SK-N-SH (cell line): ENCODE results near the gene SMIM29. TPM values are rescaled to one million over a fixed set of nuclear protein-coding genes. Genes with fewer than 3 reads are reported as not detected.

ENCODE experiments used
- CTCF ChIA-PET: fragments of 300-600, 350-600 bp; formaldehyde crosslinking; extraction: SDS; loops from one replicate; lab custom pipeline; 2021; lab: Yijun Ruan, JAX
- POLR2A ChIA-PET: fragments of 350-600 bp; sonication (Branson Sonifier 250); formaldehyde crosslinking; extraction: SDS; loops from one replicate; lab custom pipeline; 2020; ENCODE audit warnings: antibody characterized with exemption, inconsistent platforms; lab: Yijun Ruan, JAX
- DNase-seq: peaks from one replicate; pipeline ENCODE4 v3.0.0; 2012
- H2AFZ ChIP-seq: fragments of 200-600 bp; sonication (generic); 2 replicates; pipeline ENCODE4 v1.8.1; 2016; ENCODE audit warnings: antibody characterized with exemption, mild to moderate bottlenecking, low read depth
- H3F3A ChIP-seq: fragments of 200-600 bp; sonication (generic); replicated peaks from 2 replicates; pipeline ENCODE3; 2016; ENCODE audit warnings: antibody characterized with exemption, mild to moderate bottlenecking; ENCODE audit not compliant: insufficient read depth
- H3K27ac ChIP-seq, 2 experiments: fragments of 200-500 bp in 1 of 2; fragments of 200-600 bp in 1 of 2; sonication (Bioruptor generic) in 1 of 2; sonication (generic), shearing (Covaris generic) in 1 of 2; 2 replicates each; pipeline versions ENCODE4 v1.5.1 to v1.6.1; 2014 to 2016; ENCODE audit warnings: low read depth in 2 of 2, inconsistent platforms in 1 of 2, low read length in 1 of 2, mild to moderate bottlenecking in 1 of 2, mixed read lengths in 1 of 2
- H3K27me3 ChIP-seq: fragments of 200-600 bp; sonication (generic), shearing (Covaris generic); 2 replicates; pipeline ENCODE4 v1.6.1; 2016; ENCODE audit warnings: mixed run types; ENCODE audit not compliant: insufficient read depth
- H3K36me3 ChIP-seq, 2 experiments: fragments of 200-500 bp in 1 of 2; fragments of 200-600 bp in 1 of 2; sonication (Bioruptor generic) in 1 of 2; sonication (generic) in 1 of 2; replicated peaks in 1 of 2; 2 replicates each; pipeline versions ENCODE3 to v1.5.1; 2014 to 2016; ENCODE audit warnings: low read length in 1 of 2, mild to moderate bottlenecking in 1 of 2; ENCODE audit not compliant: insufficient read depth in 2 of 2, control insufficient read depth in 1 of 2
- H3K4me1 ChIP-seq, 2 experiments: fragments of 200-500 bp in 1 of 2; fragments of 200-600 bp in 1 of 2; sonication (Bioruptor generic) in 1 of 2; sonication (generic), shearing (Covaris generic) in 1 of 2; 2 replicates each; pipeline versions ENCODE4 v1.5.1 to v1.6.1; 2014 to 2016; ENCODE audit warnings: low read depth in 1 of 2, low read length in 1 of 2, mixed run types in 1 of 2; ENCODE audit not compliant: insufficient read depth in 2 of 2, control insufficient read depth in 1 of 2
- H3K4me2 ChIP-seq: fragments of 200-600 bp; sonication (generic), shearing (Covaris generic); 2 replicates; pipeline ENCODE4 v1.6.1; 2017; ENCODE audit warnings: mixed run types
- H3K4me3 ChIP-seq, 2 experiments: fragments of 200-500 bp in 1 of 2; fragments of 200-600 bp in 1 of 2; sonication (Bioruptor generic) in 1 of 2; sonication (generic), shearing (Covaris generic) in 1 of 2; 2 replicates each; pipeline versions ENCODE4 v1.5.1 to v1.8.1; 2014 to 2016; ENCODE audit warnings: low read depth in 2 of 2, inconsistent platforms in 1 of 2, low read length in 1 of 2, mild to moderate bottlenecking in 1 of 2, mixed read lengths in 1 of 2, moderate library complexity in 1 of 2
- H3K79me2 ChIP-seq: fragments of 200-600 bp; sonication (generic); 2 replicates; pipeline ENCODE4 v1.8.1; 2017; ENCODE audit warnings: mild to moderate bottlenecking; ENCODE audit not compliant: insufficient read depth
- H3K9ac ChIP-seq: fragments of 200-600 bp; sonication (generic); 2 replicates; pipeline ENCODE4 v1.6.1; 2017; ENCODE audit warnings: mixed run types
- H3K9me2 ChIP-seq: fragments of 200-600 bp; sonication (generic); 2 replicates; pipeline ENCODE4 v1.6.1; 2017; ENCODE audit warnings: mixed run types
- H3K9me3 ChIP-seq: fragments of 200-600 bp; sonication (generic); 2 replicates; pipeline ENCODE4 v1.6.1; 2017; ENCODE audit warnings: mixed run types, mild to moderate bottlenecking, moderate library complexity
- H4K20me1 ChIP-seq: fragments of 200-600 bp; sonication (generic); 2 replicates; pipeline ENCODE4 v1.6.1; 2017; ENCODE audit warnings: mild to moderate bottlenecking, mixed run types; ENCODE audit not compliant: insufficient read depth
- EP300 ChIP-seq, 2 experiments: IDR thresholded peaks; 2 replicates each; pipeline versions ENCODE4 v1.4.0 to v1.6.1; 2012; ENCODE audit warnings: borderline replicate concordance in 1 of 2, low read depth in 1 of 2, low read length in 1 of 2
- FOSL2 ChIP-seq: IDR thresholded peaks from 2 replicates; pipeline ENCODE4 v1.4.0; 2012; ENCODE audit warnings: low read depth, mild to moderate bottlenecking, moderate library complexity, borderline replicate concordance
- FOXJ3 ChIP-seq: sonication (generic); formaldehyde crosslinking; IDR thresholded peaks from 2 replicates; pipeline ENCODE4 v1.5.1; 2020; ENCODE audit warnings: mild to moderate bottlenecking, missing genetic modification reagents
- FOXM1 ChIP-seq: IDR thresholded peaks from 2 replicates; pipeline ENCODE4 v1.4.0; 2012; ENCODE audit warnings: low read depth, mild to moderate bottlenecking
- GABPA ChIP-seq: IDR thresholded peaks from 2 replicates; pipeline ENCODE4 v1.4.0; 2012; ENCODE audit warnings: low read depth, mild to moderate bottlenecking
- GATA2 ChIP-seq: sonication (generic); formaldehyde crosslinking; IDR thresholded peaks from 2 replicates; pipeline ENCODE4 v1.5.0; 2020; ENCODE audit warnings: mild to moderate bottlenecking, missing genetic modification reagents
- MEF2A ChIP-seq: IDR thresholded peaks from 2 replicates; pipeline ENCODE4 v1.4.0; 2012; ENCODE audit warnings: low read depth, borderline replicate concordance
- MXI1 ChIP-seq: IDR thresholded peaks from 2 replicates; pipeline ENCODE4 v1.6.1; 2012; ENCODE audit warnings: mild to moderate bottlenecking, low read depth, low read length, improper control_type of control experiment
- NFIC ChIP-seq: IDR thresholded peaks from 2 replicates; pipeline ENCODE4 v1.4.0; 2012; ENCODE audit warnings: borderline replicate concordance
- PBX3 ChIP-seq: IDR thresholded peaks from 2 replicates; pipeline ENCODE4; 2012
- POLR2AphosphoS5 ChIP-seq: IDR thresholded peaks from 2 replicates; pipeline ENCODE4 v1.6.1; 2012; ENCODE audit warnings: low read depth, low read length
- RCOR1 ChIP-seq: fragments of 150-350 bp; IDR thresholded peaks from 2 replicates; pipeline ENCODE4 v1.6.1; 2017; ENCODE audit warnings: antibody characterized with exemption, low read length
- REST ChIP-seq: IDR thresholded peaks from 2 replicates; pipeline ENCODE4 v1.6.1; 2012; ENCODE audit warnings: mild to moderate bottlenecking, low read depth, low read length, moderate library complexity
- RXRA ChIP-seq: IDR thresholded peaks from 2 replicates; pipeline ENCODE4 v1.4.0; 2012; ENCODE audit warnings: low read depth, mild to moderate bottlenecking, borderline replicate concordance
- TAF1 ChIP-seq: IDR thresholded peaks from 2 replicates; pipeline ENCODE4 v1.6.1; 2012; ENCODE audit warnings: low read depth, mild to moderate bottlenecking, low read length, moderate library complexity, borderline replicate concordance
- TCF12 ChIP-seq: IDR thresholded peaks from 2 replicates; pipeline ENCODE4 v1.4.0; 2012
- USF2 ChIP-seq: fragments of 150-350 bp; IDR thresholded peaks from 2 replicates; pipeline ENCODE4 v1.6.1; 2017; ENCODE audit warnings: antibody characterized with exemption, low read length, low read depth, borderline replicate concordance
- WGBS: methylation state at CpG from one replicate; pipeline ENCODE4 v1.1.6; 2017; ENCODE audit warnings: low lambda C conversion rate; 5-methylcytosine and 5-hydroxymethylcytosine counted together
- polyA plus RNA-seq, 3 experiments: library from polyadenylated mRNA; depleted of rRNA; stranded (reverse); fragments of >200 nt; gene quantifications; 2 replicates each; pipeline ENCODE4 v1.2.3, GENCODE V29; 2012

The SMIM29 gene
- polyA plus RNA-seq, 1 of the 3 experiments (the other 2 are of a cell fraction) = 50.2 TPM

GRCh38 chr6:34247481-34248197 is 1.2 kb downstream of the SMIM29 start:
- DNase-seq = no peak
- H3K36me3 ChIP-seq = no peaks in the 10 kb centered on the region
- no peaks in the 10 kb centered on the region for H3K9me3 ChIP-seq
- no peaks in the 10 kb centered on the region for H3K9me2 ChIP-seq
- H2AFZ ChIP-seq = no peak overlapping the region
- peaks cover 22 to 34% of the 10 kb centered on the region in 2 experiments; a peak in 3 of 4 replicates for H3K4me1 ChIP-seq
- WGBS = no CpG with 5 or more reads among the region's 6 CpGs
- peak overlapping the region; percentile 80; the same call in 1 of the 2 replicates for H3K9ac ChIP-seq
- H3F3A ChIP-seq = peaks cover 26% of the 10 kb centered on the region
- TF ChIP-seq FOSL2 (no peak), PBX3 (no peak), RCOR1 (no peak), MXI1 (no peak)
- CTCF ChIA-PET = interaction anchor here (0.7 to 5.6 kb wide), 16 partner anchors 7 to 362 kb away, joined by 3 to 56 read pairs (median 7); partner anchors contain the start of genes NUDT3 and RPS10
- H4K20me1 ChIP-seq = no peaks in the 10 kb centered on the region
- peak overlapping the region; percentile 72 to 89 for H3K4me3 ChIP-seq
- peak overlapping the region; percentile 92 for H3K4me2 ChIP-seq
- H3K27ac ChIP-seq = peak overlapping the region in 1 of 2 experiments; percentile 97; a peak in 3 of 4 replicates
- no peaks in the 10 kb centered on the region for H3K27me3 ChIP-seq
- peaks cover 28% of the 10 kb centered on the region for H3K79me2 ChIP-seq
- POLR2A ChIA-PET = interaction anchor here (1.1 to 1.5 kb wide), 3 partner anchors 11 to 52 kb away, joined by 3 read pairs; partner anchors contain the start of gene HMGA1

GRCh38 chr6:34246563-34247391 is 2.0 kb downstream of the SMIM29 start:
- Histone ChIP-seq H3K9ac (peak overlapping the region; percentile 16; the same call in 1 of the 2 replicates), H3K9me2 (no peaks in the 10 kb centered on the region), H3K36me3 (peaks cover 6 to 7% of the 10 kb centered on the region in 2 experiments), H2AFZ (no peak overlapping the region), H3K79me2 (peaks cover 28% of the 10 kb centered on the region), H3K27me3 (no peaks in the 10 kb centered on the region), H3K9me3 (no peaks in the 10 kb centered on the region), H3K27ac (peak overlapping the region; percentile 30 to 97; a peak in 3 of 4 replicates), H3K4me3 (no peak overlapping the region), H3F3A (peaks cover 34% of the 10 kb centered on the region), H3K4me1 (peaks cover 22 to 43% of the 10 kb centered on the region in 2 experiments; a peak in 3 of 4 replicates), H4K20me1 (no peaks in the 10 kb centered on the region), H3K4me2 (peak overlapping the region; percentile 92; the same call in 1 of the 2 replicates)
- ChIA-PET POLR2A (interaction anchor here (1.5 kb wide), 2 partner anchors 10 to 51 kb away, joined by 3 read pairs; partner anchors contain the start of gene HMGA1), CTCF (interaction anchor here (0.6 to 5.6 kb wide), 8 partner anchors 10 to 410 kb away, joined by 3 to 52 read pairs (median 6); partner anchors contain the start of genes HMGA1 and NUDT3)
- DNase-seq = peak; percentile 83
- 88% methylated on average over 3 of the region's 8 CpGs for WGBS
- TF ChIP-seq EP300 (IDR thresholded peaks at IDR 0.05; ENCODE audit: borderline replicate concordance in 1 of 2, low read depth in 1 of 2, low read length in 1 of 2) (no peak), GABPA (no peak), RXRA (no peak), USF2 (no peak), FOXJ3 (CRISPR knock-in tag) (no peak), TAF1 (no peak), FOXM1 (no peak), GATA2 (CRISPR knock-in tag) (no peak), FOSL2 (no peak), POLR2AphosphoS5 (peak; percentile 30; the same call in 1 of the 2 replicates), MXI1 (no peak), MEF2A (no peak), TCF12 (peak; percentile 59), NFIC (no peak), REST (no peak)
